NOMO-1 treated with dmso at 0.1 percent for 144 hours (cell line): ENCODE data around the gene ERC1.
"Not testable (repeated sequence)": the region's sequence is repeated elsewhere in the genome, so short reads cannot be mapped to it uniquely, and the experiment has no call there.

ENCODE experiments used
- DNase-seq: peaks from one replicate; lab custom pipeline; 2025; ENCODE audit not compliant: unreplicated experiment; lab: John Stamatoyannopoulos, UW

Gene ERC1

DNA sequence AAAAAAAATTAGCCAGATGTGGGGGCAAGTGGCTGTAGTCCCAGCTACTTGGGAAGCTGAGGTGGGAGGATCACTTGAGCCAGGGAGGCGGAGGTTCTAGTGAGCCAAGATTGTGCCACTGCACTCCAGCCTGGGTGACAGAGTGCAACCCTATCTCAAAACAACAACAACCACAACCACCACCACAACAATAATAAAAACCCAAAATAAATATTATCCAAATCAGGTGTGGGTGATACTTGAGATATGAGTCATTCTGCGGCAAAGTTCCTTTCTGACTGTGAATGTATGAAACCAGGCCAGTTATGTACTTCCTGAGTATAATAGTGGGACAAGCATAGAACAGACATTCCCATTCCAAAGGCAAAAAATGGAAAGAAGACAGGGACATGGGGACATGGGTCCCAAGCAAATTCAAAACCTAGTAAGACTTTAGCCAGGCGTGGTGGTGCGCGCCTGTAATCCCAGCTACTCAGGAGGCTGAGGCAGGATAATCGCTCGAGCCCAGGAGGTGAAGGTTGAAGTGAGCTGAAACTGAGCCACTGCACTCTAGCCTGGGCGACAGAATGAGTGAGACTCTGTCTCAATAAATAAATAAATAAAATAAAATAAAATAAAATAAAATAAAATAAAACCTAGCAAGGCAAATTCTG lies 9.7 kb upstream of the ERC1 start:
- no peak for DNase-seq

DNA sequence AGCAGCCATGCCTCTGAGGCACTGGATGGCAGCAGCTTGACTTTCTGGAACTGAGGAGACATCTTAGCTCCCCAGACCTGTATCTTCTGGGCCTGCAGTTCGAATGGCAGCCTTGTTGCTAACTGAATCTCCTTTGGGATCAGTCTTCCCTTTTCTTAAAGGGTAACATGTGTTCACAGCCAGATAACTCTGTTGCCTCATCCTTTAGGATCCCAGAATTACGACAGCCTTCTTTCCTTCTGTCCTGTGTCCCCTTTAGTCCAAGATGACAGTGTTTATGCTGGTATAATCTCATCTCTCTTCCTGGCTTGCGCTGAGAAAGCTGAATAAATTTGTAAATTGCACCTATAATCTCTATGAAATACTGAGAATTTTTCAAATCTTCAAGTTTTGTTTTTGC lies 9.1 kb upstream of the ERC1 start:
- no peak for DNase-seq

GRCh38 chr12:988646-989045 lies 2.4 kb upstream of the ERC1 start:
- no peak for DNase-seq

DNA sequence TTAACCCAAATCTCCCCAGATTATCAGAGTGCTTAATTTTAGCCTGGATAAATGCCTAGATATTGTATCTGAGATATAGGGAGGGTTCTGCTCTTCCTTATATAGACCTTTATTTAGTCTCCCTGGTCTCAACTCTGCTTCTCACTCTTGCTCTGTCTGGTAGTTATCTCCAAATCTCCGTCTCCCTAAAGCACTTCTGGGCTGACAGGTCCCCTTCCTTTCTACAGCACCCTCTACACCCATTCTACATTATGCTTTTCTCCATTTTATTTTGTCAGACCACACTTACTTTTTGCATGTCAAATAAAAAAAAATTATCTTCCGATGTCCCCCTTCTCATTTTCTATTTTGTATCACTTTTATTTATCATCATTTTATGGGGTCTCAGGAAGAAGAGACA lies 2.0 kb upstream of the ERC1 start:
- DNase-seq: no peak

GRCh38 chr12:989751-990660 lies 1.0 kb upstream of the ERC1 start:
- peak; percentile 12 for DNase-seq

- DNase-seq: no peak
These were observed 619 bp downstream of the ERC1 start for GRCh38 chr12:991350-992333.

GRCh38 chr12:992647-993046 lies 1.6 kb downstream of the ERC1 start:
- DNase-seq: no peak

- DNase-seq: no peak
These were observed 5.9 kb downstream of the ERC1 start for GRCh38 chr12:996881-997280.

DNA sequence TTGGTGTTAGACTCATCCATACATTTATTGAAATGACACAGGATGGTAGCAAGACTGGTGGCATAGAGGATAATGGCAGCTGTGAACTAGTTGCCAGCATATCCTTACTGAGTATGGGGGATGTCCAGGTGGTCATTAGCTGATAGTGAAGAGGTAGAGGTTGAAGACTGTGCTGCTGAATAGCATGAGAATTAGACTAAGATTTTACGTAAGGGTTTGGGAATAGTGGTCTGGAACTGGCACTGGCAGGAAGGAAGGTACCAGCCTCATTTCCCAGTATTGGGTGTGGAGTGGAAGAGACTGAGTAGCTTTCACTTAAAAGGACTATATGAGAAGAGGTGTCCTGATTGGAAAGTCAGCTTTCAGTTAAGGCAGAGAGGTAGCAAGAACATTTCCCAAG lies 6.5 kb downstream of the ERC1 start:
- DNase-seq: no peak

DNA sequence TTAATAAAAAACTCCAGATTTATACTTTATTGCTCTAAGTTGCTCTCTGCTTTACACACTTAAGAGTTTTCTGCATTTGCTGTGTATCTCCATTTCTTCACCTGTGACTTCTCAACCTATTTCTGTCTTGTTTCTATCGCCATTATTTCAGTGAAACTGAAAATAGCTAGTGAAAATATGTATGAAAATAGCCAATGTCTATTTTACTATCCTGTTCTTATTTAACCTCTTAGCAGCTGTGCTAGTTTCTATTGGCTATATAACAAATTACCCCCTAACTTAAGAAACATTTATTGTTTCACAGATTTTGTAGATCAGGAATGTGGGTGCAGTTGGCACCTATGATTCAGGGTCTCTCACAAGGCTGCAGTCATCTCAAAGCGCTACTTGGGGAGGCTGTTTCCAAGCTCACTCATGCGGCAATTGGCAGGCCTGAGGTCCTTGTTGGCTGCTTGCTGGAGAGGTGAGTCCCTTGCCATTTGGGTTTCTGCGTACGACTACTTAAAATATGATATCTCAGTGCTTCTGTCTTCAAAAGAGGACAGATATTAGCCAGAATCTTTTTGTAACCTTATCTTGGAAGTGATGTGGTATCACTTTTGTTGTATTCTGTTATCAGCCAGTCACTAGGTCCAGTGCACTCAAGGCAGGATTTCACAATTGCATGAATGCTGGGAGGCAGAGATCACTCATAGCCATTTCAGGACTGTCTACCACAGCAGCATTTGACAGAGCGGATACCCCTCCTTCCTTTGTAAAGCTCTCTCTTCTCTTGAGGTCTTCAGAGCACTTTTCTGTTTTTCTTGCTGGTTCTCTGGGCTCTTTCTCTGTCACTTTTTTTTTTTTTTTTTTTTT lies 7.2 kb downstream of the ERC1 start:
- no peak for DNase-seq

GRCh38 chr12:999736-1000135 lies 8.7 kb downstream of the ERC1 start:
- DNase-seq: not testable (repeated sequence)

GRCh38 chr12:1001507-1001906 lies 10.5 kb downstream of the ERC1 start:
- DNase-seq: no peak

- no peak for DNase-seq
These were observed 12.7 kb downstream of the ERC1 start for GRCh38 chr12:1003600-1004271.

DNA sequence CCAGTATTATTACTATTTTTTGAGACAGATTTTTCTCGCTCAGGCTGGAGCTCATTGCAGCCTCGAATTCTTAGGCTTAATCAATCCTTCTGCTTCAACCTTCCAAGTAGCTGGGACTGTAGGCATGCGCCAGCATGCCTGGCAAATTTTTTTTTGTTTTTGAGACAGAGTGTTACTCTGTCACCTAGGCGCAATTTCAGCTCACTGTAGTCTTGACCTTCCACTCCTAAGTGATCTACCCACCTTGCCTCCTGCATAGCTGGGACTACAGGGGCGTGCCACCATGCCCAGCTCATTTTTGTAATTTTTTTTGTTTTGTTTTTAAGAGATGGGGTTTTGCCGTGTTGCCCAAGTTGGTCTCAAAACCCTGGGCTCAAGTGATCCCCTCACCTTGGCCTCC lies 15.2 kb downstream of the ERC1 start:
- DNase-seq: no peak

- no peak for DNase-seq
These were observed 16.3 kb downstream of the ERC1 start for GRCh38 chr12:1007276-1007675.

- DNase-seq: no peak
These were observed 17.0 kb downstream of the ERC1 start for GRCh38 chr12:1007994-1008393.

GRCh38 chr12:1011091-1011490 lies 20.1 kb downstream of the ERC1 start:
- DNase-seq: no peak

- DNase-seq: no peak
These were observed 22.8 kb downstream of the ERC1 start for GRCh38 chr12:1013618-1014489.

DNA sequence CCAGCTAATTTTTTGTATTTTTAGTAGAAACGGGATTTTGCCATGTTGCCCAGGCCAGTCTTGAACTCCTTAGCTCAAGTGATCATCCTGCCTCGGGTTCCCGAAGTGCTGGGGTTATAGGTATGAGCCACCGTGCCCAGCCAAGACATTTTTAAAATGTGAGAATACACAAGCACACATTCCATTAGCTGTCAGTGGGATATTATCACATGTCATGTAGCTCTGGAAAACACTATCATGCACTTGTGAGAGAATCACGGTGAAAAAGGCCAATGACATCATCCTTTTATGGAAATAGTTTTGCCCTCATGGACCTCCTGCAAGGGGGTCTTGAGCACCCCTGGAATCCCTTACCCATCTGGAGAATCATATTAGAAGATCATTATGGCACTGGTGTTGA lies 28.3 kb downstream of the ERC1 start:
- DNase-seq: no peak
